AG04450 (cell line): ENCODE data around the gene ANP32B. TPM values are rescaled to one million over a fixed set of nuclear protein-coding genes. Genes with fewer than 3 reads are reported as not detected.
A peak's percentile ranks its signal among the peaks of the same experiment; 100 is the strongest.

Experiments
- CTCF ChIA-PET: fragments of 300-600, 350-600 bp; formaldehyde crosslinking; extraction: SDS; loops from one replicate; lab custom pipeline; 2022; ENCODE audit warnings: antibody characterized with exemption, inconsistent platforms; lab: Charles Lee
- POLR2A ChIA-PET: fragments of 350-600 bp; formaldehyde crosslinking; extraction: SDS; loops from one replicate; lab custom pipeline; 2021; ENCODE audit warnings: antibody characterized with exemption, inconsistent platforms; lab: Yijun Ruan, JAX
- DNase-seq: peaks from one replicate; pipeline ENCODE4 v3.0.0-alpha.2; 2011; ENCODE audit warnings: low read depth, low spot score
- H3K27ac ChIP-seq: one replicate; pipeline ENCODE4 v1.5.1; 2012; ENCODE audit warnings: low read depth, low read length, control low read depth
- H3K27me3 ChIP-seq: one replicate; pipeline ENCODE4 v1.6.0; 2012; ENCODE audit warnings: low read length; ENCODE audit not compliant: control insufficient read depth, insufficient read depth
- H3K4me3 ChIP-seq: 2 replicates; pipeline ENCODE4 v1.5.1; 2011; ENCODE audit warnings: mild to moderate bottlenecking, low read depth, low read length, control low read depth
- H3K9me3 ChIP-seq: 2 replicates; pipeline ENCODE4 v1.5.1; 2012; ENCODE audit warnings: low read length; ENCODE audit not compliant: control insufficient read depth, insufficient read depth
- polyA minus RNA-seq: library from RNA; depleted of rRNA, polyadenylated mRNA; stranded (reverse); fragments of >200 nt; gene quantifications from 2 replicates; pipeline ENCODE4 v1.2.3, GENCODE V29; 2011; rRNA and poly(A)+ RNA removed
- polyA plus RNA-seq: library from polyadenylated mRNA; depleted of rRNA; stranded (reverse); fragments of >200 nt; gene quantifications from 2 replicates; pipeline ENCODE4 v1.2.3, GENCODE V29; 2011; rRNA removed
- TF ChIP-seq, protein P1 (sequence below): IDR thresholded peaks from 2 replicates; pipeline ENCODE4 v1.5.1; 2011; ENCODE audit warnings: low read depth, low read length, control low read depth, inconsistent platforms

The ANP32B gene
- 53.3 and 59.0 TPM in 2 replicates for polyA plus RNA-seq
- polyA minus RNA-seq: 19.4 and 30.6 TPM in 2 replicates

DNA sequence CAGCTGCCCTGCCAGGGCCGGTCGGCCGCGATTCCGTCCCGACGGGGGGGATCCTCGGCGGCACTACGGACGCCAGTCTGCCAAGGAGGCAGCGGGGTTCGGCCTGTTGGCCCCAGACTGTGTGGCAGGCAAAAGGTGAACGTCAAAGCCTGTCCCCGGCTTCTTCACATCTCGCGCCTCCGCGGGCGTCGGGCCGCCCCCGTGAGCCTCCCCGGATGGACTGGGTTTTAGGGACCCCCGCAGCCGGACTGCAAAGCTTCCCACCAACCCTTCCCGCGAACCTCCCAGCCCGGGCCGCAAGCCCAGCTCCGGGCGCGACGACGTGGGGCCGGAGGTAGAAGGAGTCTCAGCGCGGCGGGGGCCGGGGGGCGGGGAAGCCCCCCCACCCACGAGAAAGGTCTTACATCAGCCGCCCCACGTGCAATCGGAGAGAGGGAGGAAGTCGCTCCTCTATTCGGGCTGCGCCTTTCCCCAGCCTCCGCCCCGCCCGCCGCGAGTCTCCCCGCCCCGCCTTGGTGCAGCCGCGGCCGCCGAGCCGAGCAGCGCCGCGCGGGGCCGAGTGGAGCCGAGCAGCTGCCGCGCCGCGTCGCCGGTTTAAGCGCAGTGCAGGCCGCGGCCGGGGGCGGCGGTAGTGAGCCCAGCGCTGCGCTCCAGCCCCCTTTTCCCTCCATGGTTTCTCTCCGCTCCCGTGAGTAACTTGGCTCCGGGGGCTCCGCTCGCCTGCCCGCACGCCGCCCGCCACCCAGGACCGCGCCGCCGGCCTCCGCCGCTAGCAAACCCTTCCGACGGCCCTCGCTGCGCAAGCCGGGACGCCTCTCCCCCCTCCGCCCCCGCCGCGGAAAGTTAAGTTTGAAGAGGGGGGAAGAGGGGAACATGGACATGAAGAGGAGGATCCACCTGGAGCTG, at the start of gene ANP32B:
Gene ANP32B, plus strand, starts transcription at position 659 of the 906 bp plus-strand sequence. Its CDS starts 215 bp downstream, at position 874.
- peak within 1 kb of the TSS; percentile 84 for H3K27ac ChIP-seq
- TF ChIP-seq, protein P1, sequence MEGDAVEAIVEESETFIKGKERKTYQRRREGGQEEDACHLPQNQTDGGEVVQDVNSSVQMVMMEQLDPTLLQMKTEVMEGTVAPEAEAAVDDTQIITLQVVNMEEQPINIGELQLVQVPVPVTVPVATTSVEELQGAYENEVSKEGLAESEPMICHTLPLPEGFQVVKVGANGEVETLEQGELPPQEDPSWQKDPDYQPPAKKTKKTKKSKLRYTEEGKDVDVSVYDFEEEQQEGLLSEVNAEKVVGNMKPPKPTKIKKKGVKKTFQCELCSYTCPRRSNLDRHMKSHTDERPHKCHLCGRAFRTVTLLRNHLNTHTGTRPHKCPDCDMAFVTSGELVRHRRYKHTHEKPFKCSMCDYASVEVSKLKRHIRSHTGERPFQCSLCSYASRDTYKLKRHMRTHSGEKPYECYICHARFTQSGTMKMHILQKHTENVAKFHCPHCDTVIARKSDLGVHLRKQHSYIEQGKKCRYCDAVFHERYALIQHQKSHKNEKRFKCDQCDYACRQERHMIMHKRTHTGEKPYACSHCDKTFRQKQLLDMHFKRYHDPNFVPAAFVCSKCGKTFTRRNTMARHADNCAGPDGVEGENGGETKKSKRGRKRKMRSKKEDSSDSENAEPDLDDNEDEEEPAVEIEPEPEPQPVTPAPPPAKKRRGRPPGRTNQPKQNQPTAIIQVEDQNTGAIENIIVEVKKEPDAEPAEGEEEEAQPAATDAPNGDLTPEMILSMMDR: peak; percentile 73
- H3K4me3 ChIP-seq: peak within 1 kb of the TSS; percentile 78
- CTCF ChIA-PET: interaction anchor here (0.6 to 6.8 kb wide), 9 partner anchors 8 to 110 kb away, joined by 3 to 40 read pairs (median 3); partner anchors contain the start of gene TRMO
- POLR2A ChIA-PET: interaction anchor here (0.5 to 2.3 kb wide), 8 partner anchors 20 to 189 kb away, joined by 3 to 12 read pairs (median 3); partner anchors contain the start of genes NANS and TRMO
- no peaks in the 10 kb centered on the region for H3K27me3 ChIP-seq
- H3K9me3 ChIP-seq: peaks cover 3% of the 10 kb centered on the region; the same call in 1 of the 2 replicates
- DNase-seq: peak; percentile 67

DNA sequence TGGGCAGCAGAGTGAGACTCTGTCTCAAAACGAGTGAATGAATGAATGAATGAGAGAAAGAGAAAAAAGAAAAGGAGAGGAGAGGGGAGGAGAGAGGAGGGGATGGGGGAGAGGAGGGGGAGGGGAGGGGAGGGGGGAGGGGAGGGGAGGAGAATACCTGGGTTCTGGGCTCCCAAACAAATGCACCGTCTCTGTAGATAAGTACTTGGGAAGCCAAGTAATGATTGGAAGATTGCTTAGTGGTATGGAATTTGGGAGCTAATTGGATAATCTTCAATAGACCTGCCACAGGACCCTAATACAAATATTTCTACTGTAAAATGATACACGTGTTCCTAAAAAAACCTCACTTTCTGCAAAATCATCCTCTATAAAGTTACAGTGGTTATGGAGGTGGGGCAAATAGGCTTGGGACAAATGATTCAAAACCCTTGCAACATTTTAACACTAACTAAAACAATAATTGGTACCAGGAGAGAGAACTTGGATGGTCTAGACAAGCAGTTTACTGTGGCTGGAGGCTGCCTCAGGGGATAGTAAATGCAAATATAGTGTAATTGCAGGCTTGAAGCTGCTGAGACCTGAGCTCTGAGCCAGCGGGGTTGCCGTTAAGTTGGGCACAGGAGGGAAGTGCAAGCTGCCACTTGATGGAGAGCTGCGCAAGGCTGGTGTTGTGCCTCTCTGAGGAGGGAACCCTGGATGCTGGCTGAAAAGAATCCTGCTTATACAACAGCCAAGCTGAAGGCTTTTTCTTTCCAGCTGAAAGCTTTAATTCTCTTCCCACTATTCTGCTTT, 48.6 kb upstream of the ANP32B start:
- DNase-seq: no peak
- Histone ChIP-seq H3K27me3 (peaks cover 35% of the 10 kb centered on the region), H3K4me3 (no peak overlapping the region), H3K27ac (no peak overlapping the region), H3K9me3 (no peaks in the 10 kb centered on the region)
- ChIA-PET POLR2A (no interaction called here), CTCF (interaction anchor here (2.9 kb wide), 1 partner anchor 11 kb away, joined by 15 read pairs; the partner anchor contains the start of gene TRMO)
- TF ChIP-seq, protein P1: no peak

DNA sequence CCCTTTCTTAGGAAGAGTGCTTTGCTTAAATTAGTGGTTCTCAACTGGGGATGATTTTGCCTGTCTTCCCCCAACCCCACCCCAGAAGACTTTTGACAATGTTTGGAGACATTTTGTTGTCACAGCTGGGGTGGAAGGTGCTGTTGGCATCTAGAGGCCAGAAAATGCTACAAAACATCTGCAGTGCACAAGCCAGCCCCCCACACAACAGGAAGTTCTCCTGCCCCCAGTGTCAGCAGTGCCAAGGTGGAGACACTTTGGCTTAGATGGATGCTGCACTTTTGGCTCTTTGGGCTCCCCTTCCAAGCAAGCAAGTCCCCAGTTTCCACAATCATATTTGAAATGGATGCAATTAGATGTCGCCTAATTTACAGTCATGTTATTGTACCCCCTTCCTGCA, 47.9 kb upstream of the ANP32B start:
- ChIA-PET POLR2A (no interaction called here), CTCF (interaction anchor here (2.9 kb wide), 1 partner anchor 12 kb away, joined by 15 read pairs; the partner anchor contains the start of gene TRMO)
- no peak for DNase-seq
- no peak overlapping the region for H3K4me3 ChIP-seq
- H3K27me3 ChIP-seq: peaks cover 32% of the 10 kb centered on the region
- H3K27ac ChIP-seq: no peak overlapping the region
- TF ChIP-seq, protein P1: no peak
- no peaks in the 10 kb centered on the region for H3K9me3 ChIP-seq

DNA sequence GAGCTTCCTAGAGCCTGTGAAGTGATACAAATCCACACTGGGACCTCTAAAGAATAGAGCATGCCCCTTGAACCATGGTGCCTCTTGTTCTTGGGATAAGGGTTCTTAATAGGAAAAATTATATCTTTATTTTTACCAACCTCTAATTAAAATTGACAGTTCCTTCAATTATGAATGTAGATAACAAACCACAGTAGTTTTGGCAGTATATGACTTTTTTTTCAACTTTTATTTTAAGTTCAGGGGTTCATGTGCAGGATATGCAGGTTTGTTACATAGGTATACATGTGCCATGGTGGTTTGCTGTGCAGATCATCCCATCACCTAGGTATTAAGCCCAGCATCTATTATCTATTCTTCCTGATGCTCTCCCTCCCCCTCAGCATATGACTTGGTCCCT, 46.1 kb upstream of the ANP32B start:
- ChIA-PET CTCF (interaction anchor here (1.1 kb wide), 1 partner anchor 13 kb away, joined by 7 read pairs; no protein-coding TSS in a partner anchor), POLR2A (no interaction called here)
- DNase-seq: no peak
- no peaks in the 10 kb centered on the region for H3K9me3 ChIP-seq
- peaks cover 39% of the 10 kb centered on the region for H3K27me3 ChIP-seq
- H3K4me3 ChIP-seq: no peak overlapping the region
- no peak overlapping the region for H3K27ac ChIP-seq
- TF ChIP-seq, protein P1: no peak
